SK-N-SH (cell line): ENCODE data around the gene CDH4. TPM values are rescaled to one million over a fixed set of nuclear protein-coding genes. Genes with fewer than 3 reads are reported as not detected.

Source experiments
- CTCF ChIA-PET: fragments of 300-600, 350-600 bp; formaldehyde crosslinking; extraction: SDS; loops from one replicate; lab custom pipeline; 2021; lab: Yijun Ruan, JAX
- POLR2A ChIA-PET: fragments of 350-600 bp; sonication (Branson Sonifier 250); formaldehyde crosslinking; extraction: SDS; loops from one replicate; lab custom pipeline; 2020; ENCODE audit warnings: antibody characterized with exemption, inconsistent platforms; lab: Yijun Ruan, JAX
- DNase-seq: peaks from one replicate; pipeline ENCODE4 v3.0.0; 2012
- H2AFZ ChIP-seq: fragments of 200-600 bp; sonication (generic); 2 replicates; pipeline ENCODE4 v1.8.1; 2016; ENCODE audit warnings: antibody characterized with exemption, mild to moderate bottlenecking, low read depth
- H3F3A ChIP-seq: fragments of 200-600 bp; sonication (generic); replicated peaks from 2 replicates; pipeline ENCODE3; 2016; ENCODE audit warnings: antibody characterized with exemption, mild to moderate bottlenecking; ENCODE audit not compliant: insufficient read depth
- H3K27ac ChIP-seq, 2 experiments: fragments of 200-500 bp in 1 of 2; fragments of 200-600 bp in 1 of 2; sonication (Bioruptor generic) in 1 of 2; sonication (generic), shearing (Covaris generic) in 1 of 2; 2 replicates each; pipeline versions ENCODE4 v1.5.1 to v1.6.1; 2014 to 2016; ENCODE audit warnings: low read depth in 2 of 2, inconsistent platforms in 1 of 2, low read length in 1 of 2, mild to moderate bottlenecking in 1 of 2, mixed read lengths in 1 of 2
- H3K27me3 ChIP-seq: fragments of 200-600 bp; sonication (generic), shearing (Covaris generic); 2 replicates; pipeline ENCODE4 v1.6.1; 2016; ENCODE audit warnings: mixed run types; ENCODE audit not compliant: insufficient read depth
- H3K36me3 ChIP-seq, 2 experiments: fragments of 200-500 bp in 1 of 2; fragments of 200-600 bp in 1 of 2; sonication (Bioruptor generic) in 1 of 2; sonication (generic) in 1 of 2; replicated peaks in 1 of 2; 2 replicates each; pipeline versions ENCODE3 to v1.5.1; 2014 to 2016; ENCODE audit warnings: low read length in 1 of 2, mild to moderate bottlenecking in 1 of 2; ENCODE audit not compliant: insufficient read depth in 2 of 2, control insufficient read depth in 1 of 2
- H3K4me1 ChIP-seq, 2 experiments: fragments of 200-500 bp in 1 of 2; fragments of 200-600 bp in 1 of 2; sonication (Bioruptor generic) in 1 of 2; sonication (generic), shearing (Covaris generic) in 1 of 2; 2 replicates each; pipeline versions ENCODE4 v1.5.1 to v1.6.1; 2014 to 2016; ENCODE audit warnings: low read depth in 1 of 2, low read length in 1 of 2, mixed run types in 1 of 2; ENCODE audit not compliant: insufficient read depth in 2 of 2, control insufficient read depth in 1 of 2
- H3K4me2 ChIP-seq: fragments of 200-600 bp; sonication (generic), shearing (Covaris generic); 2 replicates; pipeline ENCODE4 v1.6.1; 2017; ENCODE audit warnings: mixed run types
- H3K4me3 ChIP-seq, 2 experiments: fragments of 200-500 bp in 1 of 2; fragments of 200-600 bp in 1 of 2; sonication (Bioruptor generic) in 1 of 2; sonication (generic), shearing (Covaris generic) in 1 of 2; 2 replicates each; pipeline versions ENCODE4 v1.5.1 to v1.8.1; 2014 to 2016; ENCODE audit warnings: low read depth in 2 of 2, inconsistent platforms in 1 of 2, low read length in 1 of 2, mild to moderate bottlenecking in 1 of 2, mixed read lengths in 1 of 2, moderate library complexity in 1 of 2
- H3K79me2 ChIP-seq: fragments of 200-600 bp; sonication (generic); 2 replicates; pipeline ENCODE4 v1.8.1; 2017; ENCODE audit warnings: mild to moderate bottlenecking; ENCODE audit not compliant: insufficient read depth
- H3K9ac ChIP-seq: fragments of 200-600 bp; sonication (generic); 2 replicates; pipeline ENCODE4 v1.6.1; 2017; ENCODE audit warnings: mixed run types
- H3K9me2 ChIP-seq: fragments of 200-600 bp; sonication (generic); 2 replicates; pipeline ENCODE4 v1.6.1; 2017; ENCODE audit warnings: mixed run types
- H3K9me3 ChIP-seq: fragments of 200-600 bp; sonication (generic); 2 replicates; pipeline ENCODE4 v1.6.1; 2017; ENCODE audit warnings: mixed run types, mild to moderate bottlenecking, moderate library complexity
- H4K20me1 ChIP-seq: fragments of 200-600 bp; sonication (generic); 2 replicates; pipeline ENCODE4 v1.6.1; 2017; ENCODE audit warnings: mild to moderate bottlenecking, mixed run types; ENCODE audit not compliant: insufficient read depth
- CHD2 ChIP-seq: fragments of 150-350 bp; IDR thresholded peaks from 2 replicates; pipeline ENCODE4 v1.6.1; 2018; ENCODE audit warnings: low read length; ENCODE audit not compliant: partially characterized antibody
- ELF1 ChIP-seq: IDR thresholded peaks from 2 replicates; pipeline ENCODE4 v1.4.0; 2012
- FOXJ3 ChIP-seq: sonication (generic); formaldehyde crosslinking; IDR thresholded peaks from 2 replicates; pipeline ENCODE4 v1.5.1; 2020; ENCODE audit warnings: mild to moderate bottlenecking, missing genetic modification reagents
- FOXM1 ChIP-seq: IDR thresholded peaks from 2 replicates; pipeline ENCODE4 v1.4.0; 2012; ENCODE audit warnings: low read depth, mild to moderate bottlenecking
- GABPA ChIP-seq: IDR thresholded peaks from 2 replicates; pipeline ENCODE4 v1.4.0; 2012; ENCODE audit warnings: low read depth, mild to moderate bottlenecking
- JUND ChIP-seq: IDR thresholded peaks from 2 replicates; pipeline ENCODE4 v1.4.0; 2012
- MEF2A ChIP-seq: IDR thresholded peaks from 2 replicates; pipeline ENCODE4 v1.4.0; 2012; ENCODE audit warnings: low read depth, borderline replicate concordance
- PBX3 ChIP-seq: IDR thresholded peaks from 2 replicates; pipeline ENCODE4; 2012
- POLR2AphosphoS5 ChIP-seq: IDR thresholded peaks from 2 replicates; pipeline ENCODE4 v1.6.1; 2012; ENCODE audit warnings: low read depth, low read length
- RAD21 ChIP-seq: IDR thresholded peaks from 2 replicates; pipeline ENCODE4 v1.6.1; 2012; ENCODE audit warnings: mild to moderate bottlenecking, low read length
- RFX5 ChIP-seq: IDR thresholded peaks from 2 replicates; pipeline ENCODE4 v1.6.1; 2012; ENCODE audit warnings: mild to moderate bottlenecking, improper control_type of control experiment, low read length
- SIN3A ChIP-seq: IDR thresholded peaks from 2 replicates; pipeline ENCODE4 v1.6.1; 2012; ENCODE audit warnings: low read depth, mild to moderate bottlenecking, low read length, moderate library complexity, borderline replicate concordance
- USF1 ChIP-seq: IDR thresholded peaks from 2 replicates; pipeline ENCODE4 v1.4.0; 2012; ENCODE audit warnings: low read depth, borderline replicate concordance
- WGBS: methylation state at CpG from one replicate; pipeline ENCODE4 v1.1.6; 2017; ENCODE audit warnings: low lambda C conversion rate; 5-methylcytosine and 5-hydroxymethylcytosine counted together
- polyA plus RNA-seq, 3 experiments: library from polyadenylated mRNA; depleted of rRNA; stranded (reverse); fragments of >200 nt; gene quantifications; 2 replicates each; pipeline ENCODE4 v1.2.3, GENCODE V29; 2012

CDH4 gene
- polyA plus RNA-seq, 1 of the 3 experiments (the other 2 are of a cell fraction), result not detected

DNA sequence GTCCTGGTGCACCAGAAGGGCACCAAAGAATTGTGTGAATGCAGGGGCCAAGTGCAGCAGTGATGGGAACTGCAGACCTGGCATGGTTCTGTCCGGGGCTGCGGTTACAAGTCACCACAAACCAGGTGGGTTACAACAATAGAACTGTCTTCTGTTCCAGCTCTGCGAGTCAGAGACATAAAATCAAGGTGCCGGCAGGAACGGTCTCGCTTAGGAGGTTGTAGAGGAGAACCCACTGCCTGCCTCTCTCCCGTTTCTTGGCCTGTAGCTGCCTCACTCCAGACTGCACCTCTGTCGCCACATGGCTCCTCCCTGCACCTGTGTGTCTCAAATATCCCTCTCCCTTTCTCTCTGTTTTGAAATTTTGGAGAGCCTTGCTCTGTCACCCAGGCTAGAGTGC lies 670.4 kb downstream of the CDH4 start:
- Histone ChIP-seq H3K4me1 (no peaks in the 10 kb centered on the region), H3F3A (no peaks in the 10 kb centered on the region), H3K4me3 (no peak overlapping the region), H3K9me2 (no peaks in the 10 kb centered on the region), H3K9ac (no peak overlapping the region), H3K27ac (no peak overlapping the region), H3K27me3 (no peaks in the 10 kb centered on the region), H3K9me3 (no peaks in the 10 kb centered on the region), H4K20me1 (no peaks in the 10 kb centered on the region), H3K4me2 (no peak overlapping the region), H3K79me2 (no peaks in the 10 kb centered on the region), H2AFZ (no peak overlapping the region), H3K36me3 (no peaks in the 10 kb centered on the region)
- 41% methylated on average over 4 of the region's 8 CpGs for WGBS
- CTCF ChIA-PET, result no interaction called here
- POLR2A ChIA-PET, result no interaction called here
- no peak for DNase-seq
- TF ChIP-seq PBX3 (no peak), ELF1 (no peak), GABPA (no peak), RFX5 (no peak)

GRCh38 chr20:61922936-61923335 lies 670.9 kb downstream of the CDH4 start:
- H3K36me3 ChIP-seq, result no peaks in the 10 kb centered on the region
- no peak for DNase-seq
- ChIA-PET POLR2A (no interaction called here), CTCF (no interaction called here)
- no peaks in the 10 kb centered on the region for H3F3A ChIP-seq
- no peak overlapping the region for H3K4me2 ChIP-seq
- TF ChIP-seq PBX3 (no peak), RFX5 (no peak), GABPA (no peak), CHD2 (no peak), POLR2AphosphoS5 (no peak), MEF2A (no peak), JUND (no peak), RAD21 (no peak), FOXJ3 (CRISPR knock-in tag) (no peak)
- no peak overlapping the region for H2AFZ ChIP-seq
- H4K20me1 ChIP-seq, result no peaks in the 10 kb centered on the region
- no peaks in the 10 kb centered on the region for H3K4me1 ChIP-seq
- H3K9me2 ChIP-seq, result no peaks in the 10 kb centered on the region
- no peak overlapping the region for H3K4me3 ChIP-seq
- no peaks in the 10 kb centered on the region for H3K9me3 ChIP-seq
- H3K27me3 ChIP-seq, result no peaks in the 10 kb centered on the region
- no peak overlapping the region for H3K9ac ChIP-seq
- no peaks in the 10 kb centered on the region for H3K79me2 ChIP-seq
- H3K27ac ChIP-seq, result no peak overlapping the region
- WGBS, result 54% methylated on average over 8 of the region's 8 CpGs

- no peaks in the 10 kb centered on the region for H3K36me3 ChIP-seq
- no peak overlapping the region for H2AFZ ChIP-seq
- H3K9ac ChIP-seq, result no peak overlapping the region
- no peak for DNase-seq
- H3K4me3 ChIP-seq, result no peak overlapping the region
- H3K9me3 ChIP-seq, result no peaks in the 10 kb centered on the region
- H3K4me1 ChIP-seq, result no peaks in the 10 kb centered on the region
- ChIA-PET CTCF (no interaction called here), POLR2A (no interaction called here)
- no peaks in the 10 kb centered on the region for H3K79me2 ChIP-seq
- no peak overlapping the region for H3K27ac ChIP-seq
- TF ChIP-seq FOXM1, result no peak
- no peak for TF ChIP-seq SIN3A
- TF ChIP-seq USF1, result no peak
- H3K27me3 ChIP-seq, result no peaks in the 10 kb centered on the region
- no peaks in the 10 kb centered on the region for H4K20me1 ChIP-seq
- H3F3A ChIP-seq, result no peaks in the 10 kb centered on the region
- no peak overlapping the region for H3K4me2 ChIP-seq
- WGBS, result 67% methylated on average over 22 of the region's 28 CpGs
- H3K9me2 ChIP-seq, result no peaks in the 10 kb centered on the region
Measured at GRCh38 chr20:61923371-61924166, 671.5 kb downstream of the CDH4 start.
